SK-N-SH treated with all-trans-retinoic acid at 6 μM for 48 hours (cell line): ENCODE data around the gene KCNK15.

Experiments
- CREB5 ChIP-seq: fragments of 250-450 bp; sonication (Bioruptor Pico); IDR thresholded peaks from 2 replicates; pipeline ENCODE4 v1.5.1; 2020; ENCODE audit warnings: low read depth, mild to moderate bottlenecking, moderate library complexity
- ESRRG ChIP-seq: fragments of 250-450 bp; sonication (Bioruptor Pico); IDR thresholded peaks from 2 replicates; pipeline ENCODE4 v1.6.1; 2021; ENCODE audit warnings: mild to moderate bottlenecking
- GLIS3 ChIP-seq: fragments of 250-450 bp; sonication (Bioruptor Pico); IDR thresholded peaks from 2 replicates; pipeline ENCODE4 v1.5.0; 2020; ENCODE audit warnings: mild to moderate bottlenecking, moderate library complexity
- OSR1 ChIP-seq: fragments of 250-450 bp; sonication (Bioruptor Pico); IDR thresholded peaks from 2 replicates; pipeline ENCODE4 v1.8.0; 2022; ENCODE audit warnings: moderate library complexity, mild to moderate bottlenecking, inconsistent platforms
- PATZ1 ChIP-seq: fragments of 250-450 bp; sonication (Bioruptor Pico); IDR thresholded peaks from 2 replicates; pipeline ENCODE4 v1.8.0; 2020; ENCODE audit warnings: mild to moderate bottlenecking, moderate library complexity, borderline replicate concordance
- POU6F1 ChIP-seq: fragments of 250-450 bp; sonication (Bioruptor Pico); IDR thresholded peaks from 2 replicates; pipeline ENCODE4 v1.8.0; 2021; ENCODE audit warnings: low read depth, mild to moderate bottlenecking, moderate library complexity, borderline replicate concordance
- RARB ChIP-seq: fragments of 250-450 bp; sonication (Bioruptor Pico); IDR thresholded peaks from 2 replicates; pipeline ENCODE4 v1.8.0; 2021; ENCODE audit warnings: mild to moderate bottlenecking, moderate library complexity
- TOX ChIP-seq: fragments of 250-450 bp; sonication (Bioruptor Pico); IDR thresholded peaks from 2 replicates; pipeline ENCODE4 v1.8.0; 2021; ENCODE audit warnings: mild to moderate bottlenecking, moderate library complexity, borderline replicate concordance
- ZFP30 ChIP-seq: fragments of 450-650 bp; formaldehyde crosslinking; IDR thresholded peaks from 2 replicates; pipeline ENCODE4 v1.5.0; 2022; ENCODE audit warnings: mild to moderate bottlenecking, moderate library complexity
- ZNF70 ChIP-seq: fragments of 450-650 bp; formaldehyde crosslinking; IDR thresholded peaks from 2 replicates; pipeline ENCODE4 v1.5.0; 2020; ENCODE audit warnings: mild to moderate bottlenecking, moderate library complexity
- ZNF8 ChIP-seq: fragments of 450-650 bp; formaldehyde crosslinking; IDR thresholded peaks from 2 replicates; pipeline ENCODE4 v1.5.0; 2020; ENCODE audit warnings: mild to moderate bottlenecking, moderate library complexity

GRCh38 chr20:44723391-44723790 is 22.3 kb upstream of the KCNK15 start:
- TF ChIP-seq TOX (CRISPR knock-in tag) (no peak), PATZ1 (no peak), ZNF70 (CRISPR knock-in tag) (no peak), POU6F1 (CRISPR knock-in tag) (no peak), ESRRG (no peak), CREB5 (CRISPR knock-in tag) (no peak), ZNF8 (CRISPR knock-in tag) (no peak), GLIS3 (CRISPR knock-in tag) (no peak), ZFP30 (CRISPR knock-in tag) (no peak), RARB (CRISPR knock-in tag) (no peak), OSR1 (CRISPR knock-in tag) (no peak)
